Osteoblast (primary cell): ENCODE data around the gene MICU1. TPM values are rescaled to one million over a fixed set of nuclear protein-coding genes. Genes with fewer than 3 reads are reported as not detected.
A peak's percentile ranks its signal among the peaks of the same experiment; 100 is the strongest.
"Not testable (repeated sequence)": the region's sequence is repeated elsewhere in the genome, so short reads cannot be mapped to it uniquely, and the experiment has no call there.

ENCODE experiments used
- DNase-seq: peaks from one replicate; pipeline ENCODE4 v3.0.0; 2011; ENCODE audit warnings: low spot score, mixed read lengths; ENCODE audit not compliant: insufficient read length; ENCODE audit errors: missing footprints
- H2AFZ ChIP-seq: 2 replicates; pipeline ENCODE4 v1.6.0; 2011; ENCODE audit warnings: mild to moderate bottlenecking, low read length
- H3K27ac ChIP-seq: 2 replicates; pipeline ENCODE4 v1.5.1; 2011; ENCODE audit warnings: mild to moderate bottlenecking, low read depth, low read length, moderate library complexity
- H3K27me3 ChIP-seq: 2 replicates; pipeline ENCODE4 v1.6.0; 2012; ENCODE audit warnings: mild to moderate bottlenecking, control low read depth, inconsistent platforms, low read length, moderate library complexity; ENCODE audit not compliant: insufficient read depth
- H3K36me3 ChIP-seq: 2 replicates; pipeline ENCODE4 v1.5.1; 2011; ENCODE audit warnings: mild to moderate bottlenecking, low read length, control low read depth, moderate library complexity; ENCODE audit not compliant: insufficient read depth
- H3K4me1 ChIP-seq: 2 replicates; pipeline ENCODE4 v1.5.1; 2011; ENCODE audit warnings: mild to moderate bottlenecking, low read length, control low read depth, moderate library complexity; ENCODE audit not compliant: insufficient read depth
- H3K4me2 ChIP-seq: 2 replicates; pipeline ENCODE4 v1.6.0; 2011; ENCODE audit warnings: mild to moderate bottlenecking, low read length; ENCODE audit not compliant: insufficient read depth
- H3K4me3 ChIP-seq: fragments of 200-600 bp; sonication (generic); 3 replicates; pipeline ENCODE4 v1.5.1; 2012; ENCODE audit warnings: mild to moderate bottlenecking, low read length, inconsistent platforms; ENCODE audit not compliant: insufficient read depth
- H3K79me2 ChIP-seq: 2 replicates; pipeline ENCODE4 v1.6.0; 2012; ENCODE audit warnings: mild to moderate bottlenecking, low read length, control low read depth, inconsistent platforms; ENCODE audit not compliant: insufficient read depth
- H3K9me3 ChIP-seq: 2 replicates; pipeline ENCODE4 v1.5.1; 2011; ENCODE audit warnings: low read depth, low read length, control low read depth
- H4K20me1 ChIP-seq: 2 replicates; pipeline ENCODE4 v1.6.0; 2012; ENCODE audit warnings: mild to moderate bottlenecking, low read length, control low read depth; ENCODE audit not compliant: insufficient read depth
- total RNA-seq: library from RNA; depleted of rRNA; stranded (reverse); fragments of >200 nt; gene quantifications from 2 replicates; pipeline ENCODE4 v1.2.3, GENCODE V29; 2012
- TF ChIP-seq, protein P1 (sequence below): IDR thresholded peaks from 2 replicates; pipeline ENCODE4 v1.5.1; 2011; ENCODE audit warnings: mild to moderate bottlenecking, low read depth, low read length, moderate library complexity; ENCODE audit errors: extremely low read depth

Gene MICU1
- total RNA-seq, result 79.6 and 90.5 TPM in 2 replicates

GRCh38 chr10:72625608-72626443 is at the start of gene MICU1:
TSS of gene MICU1 (minus strand) at chr10:72626079. CDS start at chr10:72566793, 59,286 bp downstream.
- H3K9me3 ChIP-seq, result no peaks in the 10 kb centered on the region
- H3K36me3 ChIP-seq, result no peaks in the 10 kb centered on the region
- peaks cover 40% of the 10 kb centered on the region for H3K79me2 ChIP-seq
- peak within 1 kb of the TSS; percentile 94 for H3K4me2 ChIP-seq
- TF ChIP-seq, protein P1, sequence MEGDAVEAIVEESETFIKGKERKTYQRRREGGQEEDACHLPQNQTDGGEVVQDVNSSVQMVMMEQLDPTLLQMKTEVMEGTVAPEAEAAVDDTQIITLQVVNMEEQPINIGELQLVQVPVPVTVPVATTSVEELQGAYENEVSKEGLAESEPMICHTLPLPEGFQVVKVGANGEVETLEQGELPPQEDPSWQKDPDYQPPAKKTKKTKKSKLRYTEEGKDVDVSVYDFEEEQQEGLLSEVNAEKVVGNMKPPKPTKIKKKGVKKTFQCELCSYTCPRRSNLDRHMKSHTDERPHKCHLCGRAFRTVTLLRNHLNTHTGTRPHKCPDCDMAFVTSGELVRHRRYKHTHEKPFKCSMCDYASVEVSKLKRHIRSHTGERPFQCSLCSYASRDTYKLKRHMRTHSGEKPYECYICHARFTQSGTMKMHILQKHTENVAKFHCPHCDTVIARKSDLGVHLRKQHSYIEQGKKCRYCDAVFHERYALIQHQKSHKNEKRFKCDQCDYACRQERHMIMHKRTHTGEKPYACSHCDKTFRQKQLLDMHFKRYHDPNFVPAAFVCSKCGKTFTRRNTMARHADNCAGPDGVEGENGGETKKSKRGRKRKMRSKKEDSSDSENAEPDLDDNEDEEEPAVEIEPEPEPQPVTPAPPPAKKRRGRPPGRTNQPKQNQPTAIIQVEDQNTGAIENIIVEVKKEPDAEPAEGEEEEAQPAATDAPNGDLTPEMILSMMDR, result no peak
- H4K20me1 ChIP-seq, result peaks cover 5% of the 10 kb centered on the region
- peak within 1 kb of the TSS; percentile 100 for H3K4me3 ChIP-seq
- peaks cover 14% of the 10 kb centered on the region for H3K4me1 ChIP-seq
- peak; percentile 96 for DNase-seq
- peak within 1 kb of the TSS; percentile 97 for H2AFZ ChIP-seq
- H3K27me3 ChIP-seq, result no peaks in the 10 kb centered on the region
- peak within 1 kb of the TSS; percentile 95 for H3K27ac ChIP-seq

DNA sequence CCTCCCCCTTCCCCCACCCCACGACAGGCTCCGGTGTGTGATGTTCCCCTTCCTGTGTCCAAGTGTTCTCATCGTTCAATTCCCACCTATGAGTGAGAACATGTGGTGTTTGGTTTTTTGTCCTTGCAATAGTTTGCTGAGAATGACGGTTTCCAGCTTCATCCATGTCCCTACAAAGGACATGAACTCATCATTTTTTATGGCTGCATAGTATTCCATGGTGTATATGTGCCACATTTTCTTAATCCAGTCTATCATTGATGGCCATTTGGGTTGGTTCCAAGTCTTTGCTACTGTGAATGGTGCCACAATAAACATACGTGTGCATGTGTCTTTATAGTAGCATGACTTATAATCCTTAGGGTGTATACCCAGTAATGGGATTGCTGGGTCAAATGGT is 48.3 kb upstream of the MICU1 start:
- not testable (repeated sequence) for H3K4me2 ChIP-seq, H3K4me1 ChIP-seq, H3K9me3 ChIP-seq, H2AFZ ChIP-seq, H3K79me2 ChIP-seq, H3K27ac ChIP-seq, H3K36me3 ChIP-seq, DNase-seq, H3K27me3 ChIP-seq, H3K4me3 ChIP-seq, H4K20me1 ChIP-seq

- TF ChIP-seq, protein P1, result no peak
- no peaks in the 10 kb centered on the region for H3K79me2 ChIP-seq
- no peak overlapping the region for H3K4me2 ChIP-seq
- H3K4me3 ChIP-seq, result no peak overlapping the region
- H4K20me1 ChIP-seq, result no peaks in the 10 kb centered on the region
- no peak for DNase-seq
- H3K27ac ChIP-seq, result no peak overlapping the region
- H3K27me3 ChIP-seq, result no peaks in the 10 kb centered on the region
- H2AFZ ChIP-seq, result no peak overlapping the region
- H3K4me1 ChIP-seq, result peaks cover 8% of the 10 kb centered on the region
- no peaks in the 10 kb centered on the region for H3K36me3 ChIP-seq
- H3K9me3 ChIP-seq, result no peaks in the 10 kb centered on the region
Observed at GRCh38 chr10:72673280-72673679, 47.4 kb upstream of the MICU1 start.

DNA sequence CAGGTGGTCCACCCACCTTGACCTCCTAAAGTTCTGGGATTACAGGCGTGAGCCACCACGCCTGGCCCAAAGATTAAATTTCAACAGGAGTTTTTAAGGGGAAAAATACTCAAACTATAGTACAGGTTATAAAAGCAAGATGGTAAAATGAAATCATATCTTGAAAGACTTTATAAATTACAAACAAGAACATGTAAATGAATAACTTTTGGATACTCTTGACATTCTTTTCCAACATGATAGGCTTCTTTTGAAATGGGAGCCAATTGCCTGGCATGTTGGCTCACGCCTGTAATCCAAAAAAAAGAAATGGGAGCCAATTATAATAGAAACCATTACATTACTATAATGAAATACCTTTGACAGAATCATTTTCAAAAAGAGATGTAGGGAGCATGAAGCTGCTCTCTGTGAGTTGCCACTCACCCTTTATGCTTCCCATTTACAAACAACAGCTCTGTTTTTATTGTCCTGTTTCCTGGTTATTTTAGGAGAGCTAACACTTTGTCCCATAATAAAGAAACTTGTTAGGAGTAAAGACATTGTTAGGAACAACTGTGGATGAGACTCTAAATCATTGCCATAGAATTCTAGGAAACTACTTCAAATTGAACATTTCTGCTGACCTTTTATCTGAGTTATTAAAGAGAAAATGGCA is 41.5 kb upstream of the MICU1 start:
- H3K4me1 ChIP-seq, result no peaks in the 10 kb centered on the region
- no peak overlapping the region for H2AFZ ChIP-seq
- DNase-seq, result no peak
- H3K4me3 ChIP-seq, result no peak overlapping the region
- no peaks in the 10 kb centered on the region for H3K79me2 ChIP-seq
- no peak overlapping the region for H3K4me2 ChIP-seq
- H3K27ac ChIP-seq, result no peak overlapping the region
- H3K9me3 ChIP-seq, result no peaks in the 10 kb centered on the region
- H4K20me1 ChIP-seq, result no peaks in the 10 kb centered on the region
- no peaks in the 10 kb centered on the region for H3K36me3 ChIP-seq
- H3K27me3 ChIP-seq, result no peaks in the 10 kb centered on the region
- TF ChIP-seq, protein P1, result no peak
